Mucosa of rectum (tissue), 2 donors: ENCODE results near the gene ODAD4.
A peak's percentile ranks its signal among the peaks of the same experiment; 100 is the strongest.
"Not testable (repeated sequence)": the region's sequence is repeated elsewhere in the genome, so short reads cannot be mapped to it uniquely, and the experiment has no call there.

Source experiments
- H3K27ac ChIP-seq, 2 donors: one replicate each; pipeline ENCODE4 v1.7.0; 2013; ENCODE audit warnings: inconsistent platforms in 2 of 2, low read depth in 2 of 2, low read length in 2 of 2
- H3K27me3 ChIP-seq, 2 donors: one replicate each; pipeline ENCODE4 v1.7.0; 2013; ENCODE audit warnings: low read length in 2 of 2; ENCODE audit not compliant: control insufficient read depth in 2 of 2, insufficient read depth in 2 of 2
- H3K36me3 ChIP-seq, 2 donors: one replicate each; pipeline ENCODE4 v1.7.0; 2013; ENCODE audit warnings: low read length in 2 of 2; ENCODE audit not compliant: control insufficient read depth in 2 of 2, insufficient read depth in 2 of 2
- H3K4me1 ChIP-seq, 2 donors: one replicate each; pipeline ENCODE4 v1.7.0; 2013; ENCODE audit warnings: low read length in 2 of 2, mild to moderate bottlenecking in 1 of 2; ENCODE audit not compliant: control insufficient read depth in 2 of 2, insufficient read depth in 2 of 2
- H3K4me3 ChIP-seq, 2 donors: one replicate each; pipeline ENCODE4 v1.7.0; 2013; ENCODE audit warnings: low read length in 2 of 2
- H3K9ac ChIP-seq, 2 donors: one replicate each; pipeline ENCODE4 v1.7.0; 2013; ENCODE audit warnings: low read length in 2 of 2, low read depth in 1 of 2, mild to moderate bottlenecking in 1 of 2
- H3K9me3 ChIP-seq, 2 donors: one replicate each; pipeline ENCODE4 v1.7.0; 2013; ENCODE audit warnings: low read length in 2 of 2; ENCODE audit not compliant: control insufficient read depth in 2 of 2
- donor health status: healthy.
- donor health status: Normal muscosa, but diverticular disease.

The ODAD4 gene

GRCh38 chr17:41996855-41997164 lies 66.4 kb downstream of the ODAD4 start:
- H3K36me3 ChIP-seq = peaks cover 56 to 59% of the 10 kb centered on the region in 2 donors
- H3K9ac ChIP-seq = no peak overlapping the region
- H3K27ac ChIP-seq = no peak overlapping the region
- H3K27me3 ChIP-seq = no peaks in the 10 kb centered on the region
- no peaks in the 10 kb centered on the region for H3K9me3 ChIP-seq
- peaks cover 0 to 17% of the 10 kb centered on the region in 2 donors for H3K4me1 ChIP-seq
- H3K4me3 ChIP-seq = no peak overlapping the region

GRCh38 chr17:41998497-41998896 lies 68.1 kb downstream of the ODAD4 start:
- no peak overlapping the region for H3K27ac ChIP-seq
- H3K4me1 ChIP-seq = peaks cover 7 to 27% of the 10 kb centered on the region in 2 donors
- H3K36me3 ChIP-seq = peaks cover 48 to 54% of the 10 kb centered on the region in 2 donors
- H3K9ac ChIP-seq = no peak overlapping the region
- no peak overlapping the region for H3K4me3 ChIP-seq
- H3K9me3 ChIP-seq = no peaks in the 10 kb centered on the region
- no peaks in the 10 kb centered on the region for H3K27me3 ChIP-seq

GRCh38 chr17:42000413-42001133 lies 70.2 kb downstream of the ODAD4 start:
- Histone ChIP-seq H3K9ac (peak overlapping the region in 1 of 2 donors; percentile 34), H3K4me3 (no peak overlapping the region), H3K9me3 (no peaks in the 10 kb centered on the region), H3K27ac (peak overlapping the region; percentile 61 to 79), H3K27me3 (no peaks in the 10 kb centered on the region), H3K4me1 (peaks cover 7 to 35% of the 10 kb centered on the region in 2 donors), H3K36me3 (peaks cover 33 to 42% of the 10 kb centered on the region in 2 donors)

- H3K4me3 ChIP-seq = no peak overlapping the region
- H3K36me3 ChIP-seq = peaks cover 24 to 30% of the 10 kb centered on the region in 2 donors
- no peak overlapping the region for H3K27ac ChIP-seq
- no peaks in the 10 kb centered on the region for H3K27me3 ChIP-seq
- peak overlapping the region in 1 of 2 donors; percentile 19 for H3K9ac ChIP-seq
- H3K9me3 ChIP-seq = no peaks in the 10 kb centered on the region
- peaks cover 7 to 35% of the 10 kb centered on the region in 2 donors for H3K4me1 ChIP-seq
These were observed 71.3 kb downstream of the ODAD4 start for GRCh38 chr17:42001729-42002128.

- Histone ChIP-seq H3K4me1 (peaks cover 7 to 35% of the 10 kb centered on the region in 2 donors), H3K36me3 (peaks cover 19 to 26% of the 10 kb centered on the region in 2 donors), H3K27ac (no peak overlapping the region), H3K27me3 (no peaks in the 10 kb centered on the region), H3K9ac (peak overlapping the region in 1 of 2 donors; percentile 19), H3K9me3 (no peaks in the 10 kb centered on the region), H3K4me3 (no peak overlapping the region)
These were observed 71.9 kb downstream of the ODAD4 start for GRCh38 chr17:42002175-42002791.

GRCh38 chr17:42002792-42003301 lies 72.4 kb downstream of the ODAD4 start:
- H3K4me3 ChIP-seq = no peak overlapping the region
- no peaks in the 10 kb centered on the region for H3K27me3 ChIP-seq
- no peak overlapping the region for H3K27ac ChIP-seq
- H3K9me3 ChIP-seq = no peaks in the 10 kb centered on the region
- H3K4me1 ChIP-seq = peaks cover 7 to 35% of the 10 kb centered on the region in 2 donors
- peaks cover 13 to 22% of the 10 kb centered on the region in 2 donors for H3K36me3 ChIP-seq
- H3K9ac ChIP-seq = no peak overlapping the region

- no peaks in the 10 kb centered on the region for H3K27me3 ChIP-seq
- no peaks in the 10 kb centered on the region for H3K9me3 ChIP-seq
- H3K4me3 ChIP-seq = no peak overlapping the region
- H3K9ac ChIP-seq = no peak overlapping the region
- peaks cover 5 to 9% of the 10 kb centered on the region in 2 donors for H3K36me3 ChIP-seq
- peaks cover 7 to 33% of the 10 kb centered on the region in 2 donors for H3K4me1 ChIP-seq
- H3K27ac ChIP-seq = no peak overlapping the region
These were observed 74.7 kb downstream of the ODAD4 start for GRCh38 chr17:42005166-42005565.

- H3K9ac ChIP-seq = no peak overlapping the region
- H3K9me3 ChIP-seq = no peaks in the 10 kb centered on the region
- peaks cover 0 to 5% of the 10 kb centered on the region in 2 donors for H3K36me3 ChIP-seq
- H3K4me1 ChIP-seq = peaks cover 3 to 6% of the 10 kb centered on the region in 2 donors
- no peaks in the 10 kb centered on the region for H3K27me3 ChIP-seq
- no peak overlapping the region for H3K4me3 ChIP-seq
- no peak overlapping the region for H3K27ac ChIP-seq
These were observed 78.8 kb downstream of the ODAD4 start for GRCh38 chr17:42009170-42009569.

- H3K36me3 ChIP-seq, H3K4me1 ChIP-seq, H3K9me3 ChIP-seq, H3K27ac ChIP-seq, H3K27me3 ChIP-seq, H3K9ac ChIP-seq, H3K4me3 ChIP-seq: not testable (repeated sequence)
These were observed 79.9 kb downstream of the ODAD4 start for GRCh38 chr17:42010266-42010680.

GRCh38 chr17:42010898-42011516 lies 80.6 kb downstream of the ODAD4 start:
- Histone ChIP-seq H3K27me3 (no peaks in the 10 kb centered on the region), H3K36me3 (peaks cover 0 to 5% of the 10 kb centered on the region in 2 donors), H3K4me1 (peaks cover 9 to 10% of the 10 kb centered on the region in 2 donors), H3K27ac (no peak overlapping the region), H3K4me3 (no peak overlapping the region), H3K9me3 (no peaks in the 10 kb centered on the region), H3K9ac (no peak overlapping the region)
